ENCODE measurements around the gene IWS1.

DNA sequence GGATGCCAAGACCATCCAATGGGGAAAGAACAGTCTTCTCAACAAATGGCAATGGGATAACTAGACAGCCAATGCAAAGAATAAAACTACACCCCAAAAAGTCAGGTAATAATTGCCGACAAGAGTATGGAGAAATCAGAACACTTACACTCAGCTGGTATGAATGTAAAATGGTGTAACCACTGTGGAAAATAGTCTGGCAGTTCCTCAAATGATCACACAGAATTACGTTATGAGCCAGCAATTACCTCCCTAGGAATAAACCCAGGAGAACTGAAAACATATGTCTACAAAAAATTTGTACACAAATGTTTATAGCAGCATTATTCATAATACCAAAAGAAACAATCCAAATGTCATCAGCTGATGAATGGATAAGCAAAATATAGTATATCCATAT, 8.8 kb downstream of the IWS1 start:
- TF ChIP-seq, protein P1, sequence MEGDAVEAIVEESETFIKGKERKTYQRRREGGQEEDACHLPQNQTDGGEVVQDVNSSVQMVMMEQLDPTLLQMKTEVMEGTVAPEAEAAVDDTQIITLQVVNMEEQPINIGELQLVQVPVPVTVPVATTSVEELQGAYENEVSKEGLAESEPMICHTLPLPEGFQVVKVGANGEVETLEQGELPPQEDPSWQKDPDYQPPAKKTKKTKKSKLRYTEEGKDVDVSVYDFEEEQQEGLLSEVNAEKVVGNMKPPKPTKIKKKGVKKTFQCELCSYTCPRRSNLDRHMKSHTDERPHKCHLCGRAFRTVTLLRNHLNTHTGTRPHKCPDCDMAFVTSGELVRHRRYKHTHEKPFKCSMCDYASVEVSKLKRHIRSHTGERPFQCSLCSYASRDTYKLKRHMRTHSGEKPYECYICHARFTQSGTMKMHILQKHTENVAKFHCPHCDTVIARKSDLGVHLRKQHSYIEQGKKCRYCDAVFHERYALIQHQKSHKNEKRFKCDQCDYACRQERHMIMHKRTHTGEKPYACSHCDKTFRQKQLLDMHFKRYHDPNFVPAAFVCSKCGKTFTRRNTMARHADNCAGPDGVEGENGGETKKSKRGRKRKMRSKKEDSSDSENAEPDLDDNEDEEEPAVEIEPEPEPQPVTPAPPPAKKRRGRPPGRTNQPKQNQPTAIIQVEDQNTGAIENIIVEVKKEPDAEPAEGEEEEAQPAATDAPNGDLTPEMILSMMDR (IDR thresholded peaks at IDR 0.05): no peak
- TF ChIP-seq, protein P2, sequence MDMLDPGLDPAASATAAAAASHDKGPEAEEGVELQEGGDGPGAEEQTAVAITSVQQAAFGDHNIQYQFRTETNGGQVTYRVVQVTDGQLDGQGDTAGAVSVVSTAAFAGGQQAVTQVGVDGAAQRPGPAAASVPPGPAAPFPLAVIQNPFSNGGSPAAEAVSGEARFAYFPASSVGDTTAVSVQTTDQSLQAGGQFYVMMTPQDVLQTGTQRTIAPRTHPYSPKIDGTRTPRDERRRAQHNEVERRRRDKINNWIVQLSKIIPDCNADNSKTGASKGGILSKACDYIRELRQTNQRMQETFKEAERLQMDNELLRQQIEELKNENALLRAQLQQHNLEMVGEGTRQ (IDR thresholded peaks at IDR 0.05): no peak
- TF ChIP-seq EP300 (IDR thresholded peaks at IDR 0.05) (no peak), EHF (CRISPR knock-in tag; IDR thresholded peaks at IDR 0.05) (no peak), POLR2AphosphoS2 (conservative IDR thresholded peaks at IDR 0.05; ENCODE audit: low read length) (no peak), SREBF2 (IDR thresholded peaks at IDR 0.05) (no peak), POLR2A (IDR thresholded peaks at IDR 0.05; ENCODE audit: low read length) (no peak), RAD21 (conservative IDR thresholded peaks at IDR 0.05 in 1 of 2, IDR thresholded peaks at IDR 0.05 in 1 of 2) (no peak), TP53 (CRISPR knock-in tag; IDR thresholded peaks at IDR 0.05) (no peak)
- TF ChIP-seq, protein P3, sequence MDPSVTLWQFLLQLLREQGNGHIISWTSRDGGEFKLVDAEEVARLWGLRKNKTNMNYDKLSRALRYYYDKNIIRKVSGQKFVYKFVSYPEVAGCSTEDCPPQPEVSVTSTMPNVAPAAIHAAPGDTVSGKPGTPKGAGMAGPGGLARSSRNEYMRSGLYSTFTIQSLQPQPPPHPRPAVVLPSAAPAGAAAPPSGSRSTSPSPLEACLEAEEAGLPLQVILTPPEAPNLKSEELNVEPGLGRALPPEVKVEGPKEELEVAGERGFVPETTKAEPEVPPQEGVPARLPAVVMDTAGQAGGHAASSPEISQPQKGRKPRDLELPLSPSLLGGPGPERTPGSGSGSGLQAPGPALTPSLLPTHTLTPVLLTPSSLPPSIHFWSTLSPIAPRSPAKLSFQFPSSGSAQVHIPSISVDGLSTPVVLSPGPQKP (IDR thresholded peaks at IDR 0.05; ENCODE audit: low read depth, low read length): no peak

All from A549 (cell line).